Activated T-helper 1 cell treated with Interleukin-2 at 50 U/mL for 16 hours (primary cell): ENCODE measurements around the gene AKR1D1.
"Not testable (repeated sequence)": the region's sequence is repeated elsewhere in the genome, so short reads cannot be mapped to it uniquely, and the experiment has no call there.

ENCODE experiments used
- DNase-seq: peaks from one replicate; pipeline ENCODE4 v3.0.0-alpha.2; 2020; ENCODE audit warnings: low read depth

AKR1D1 gene, protein sequence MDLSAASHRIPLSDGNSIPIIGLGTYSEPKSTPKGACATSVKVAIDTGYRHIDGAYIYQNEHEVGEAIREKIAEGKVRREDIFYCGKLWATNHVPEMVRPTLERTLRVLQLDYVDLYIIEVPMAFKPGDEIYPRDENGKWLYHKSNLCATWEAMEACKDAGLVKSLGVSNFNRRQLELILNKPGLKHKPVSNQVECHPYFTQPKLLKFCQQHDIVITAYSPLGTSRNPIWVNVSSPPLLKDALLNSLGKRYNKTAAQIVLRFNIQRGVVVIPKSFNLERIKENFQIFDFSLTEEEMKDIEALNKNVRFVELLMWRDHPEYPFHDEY

DNA sequence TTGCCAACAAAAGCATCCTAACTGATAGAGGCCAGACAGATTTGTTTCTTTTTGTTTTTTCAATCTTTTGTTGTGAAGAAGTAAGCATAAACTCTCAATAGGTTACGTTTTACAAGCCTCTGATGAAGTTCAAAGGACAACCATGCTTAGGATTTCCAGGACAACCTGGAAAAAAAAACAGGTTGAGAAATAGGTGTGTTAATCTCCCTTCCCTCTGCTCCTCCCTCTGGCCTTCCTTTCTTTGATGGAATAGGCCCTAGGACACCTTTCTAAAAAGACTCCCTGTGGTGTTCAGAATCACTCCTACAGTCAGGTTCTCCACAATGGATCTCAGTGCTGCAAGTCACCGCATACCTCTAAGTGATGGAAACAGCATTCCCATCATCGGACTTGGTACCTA is at the start of gene AKR1D1:
Gene AKR1D1 (plus strand): TSS at position 264 of the 400 bp plus-strand sequence. CDS start 60 bp downstream, at position 324.
- DNase-seq = no peak

DNA sequence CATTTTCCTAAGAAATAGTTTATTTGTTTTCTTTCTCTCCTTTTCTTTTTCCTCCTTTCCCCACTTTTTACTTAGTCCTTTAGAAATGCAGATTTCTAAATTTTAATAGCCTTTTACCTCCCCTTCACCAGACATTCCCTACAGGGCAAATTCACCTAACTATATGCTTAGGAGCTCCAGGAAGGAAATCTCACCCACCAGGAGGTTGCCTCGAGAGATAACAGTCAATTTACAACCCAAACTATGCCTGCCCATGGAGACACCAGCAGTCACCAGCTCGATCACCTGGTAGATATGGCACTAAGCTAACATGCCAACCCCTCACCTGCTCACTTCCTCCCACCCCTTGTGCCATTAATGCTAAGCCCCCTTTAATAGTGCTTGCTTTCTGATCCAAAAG is 49.2 kb upstream of the AKR1D1 start:
- no peak for DNase-seq

DNA sequence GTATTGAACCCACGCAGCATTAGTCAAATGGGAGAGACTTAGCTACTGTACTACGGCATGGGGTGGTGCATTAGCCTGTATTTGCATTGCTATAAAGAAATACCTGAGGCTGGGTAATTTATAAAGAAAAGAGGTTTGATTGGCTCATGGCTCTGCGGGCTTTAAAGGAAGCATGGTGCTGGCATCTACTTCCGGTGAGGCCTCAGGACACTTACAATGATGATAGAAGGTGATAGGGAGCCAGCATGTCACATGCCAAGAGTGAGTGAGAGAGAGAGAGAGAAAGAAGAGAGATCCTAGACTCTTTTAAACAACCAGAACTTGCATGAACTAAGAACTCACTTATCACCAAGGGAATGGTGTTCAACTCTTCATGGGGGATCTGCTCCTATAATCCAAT is 47.1 kb upstream of the AKR1D1 start:
- no peak for DNase-seq

- no peak for DNase-seq
Observed at GRCh38 chr7:138029941-138030340, 46.3 kb upstream of the AKR1D1 start.

DNA sequence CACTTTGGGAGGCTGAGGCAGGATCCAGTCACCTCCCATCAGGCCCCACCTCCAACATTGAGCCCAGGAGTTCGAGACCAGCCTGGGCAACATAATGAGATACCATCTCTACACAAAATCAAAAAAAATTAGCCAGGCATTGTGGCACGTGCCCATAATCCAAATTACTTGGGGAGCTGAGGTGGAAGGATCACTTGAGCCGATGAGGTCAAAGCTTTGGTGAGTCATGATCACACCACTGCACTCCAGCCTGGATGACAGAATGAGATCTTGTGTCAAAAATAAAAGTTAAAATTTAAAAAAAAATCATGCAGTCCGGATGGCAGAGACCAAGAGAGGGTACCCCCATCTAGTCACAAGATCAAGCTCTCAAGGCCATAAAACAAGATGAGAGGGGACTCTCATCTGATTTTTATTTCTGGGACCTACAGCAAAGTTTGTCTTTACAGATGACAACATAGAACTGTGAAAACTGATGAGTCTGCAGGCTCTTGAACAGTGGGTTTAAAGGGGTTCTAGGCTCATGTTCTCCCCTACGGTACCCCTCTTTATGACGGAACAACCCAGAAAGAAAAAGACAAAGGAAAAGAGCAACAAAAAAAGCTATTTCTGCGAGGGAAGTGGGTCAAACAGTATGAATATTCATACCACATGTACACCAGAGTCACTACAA is 45.4 kb upstream of the AKR1D1 start:
- no peak for DNase-seq

GRCh38 chr7:138032186-138032585 is 44.1 kb upstream of the AKR1D1 start:
- DNase-seq = no peak

DNA sequence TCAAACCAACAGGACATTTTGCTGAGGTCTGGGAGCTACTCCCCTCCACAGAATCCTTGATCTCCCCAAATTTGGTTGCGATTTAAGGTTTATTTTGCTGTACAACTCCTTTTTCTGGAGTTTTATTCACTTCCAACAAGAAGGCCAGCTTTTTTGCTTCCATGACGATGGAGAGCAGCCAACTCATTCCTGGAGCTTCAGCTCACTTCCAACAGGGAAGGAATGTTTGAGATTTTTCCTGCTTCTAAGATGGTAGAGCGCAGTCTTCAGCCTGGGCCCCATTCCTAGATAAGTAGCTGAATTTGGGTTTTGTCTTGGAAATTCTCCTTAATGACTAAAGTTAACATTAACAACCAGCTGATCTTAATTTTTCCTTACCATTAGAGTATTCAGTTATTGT is 43.5 kb upstream of the AKR1D1 start:
- no peak for DNase-seq

DNA sequence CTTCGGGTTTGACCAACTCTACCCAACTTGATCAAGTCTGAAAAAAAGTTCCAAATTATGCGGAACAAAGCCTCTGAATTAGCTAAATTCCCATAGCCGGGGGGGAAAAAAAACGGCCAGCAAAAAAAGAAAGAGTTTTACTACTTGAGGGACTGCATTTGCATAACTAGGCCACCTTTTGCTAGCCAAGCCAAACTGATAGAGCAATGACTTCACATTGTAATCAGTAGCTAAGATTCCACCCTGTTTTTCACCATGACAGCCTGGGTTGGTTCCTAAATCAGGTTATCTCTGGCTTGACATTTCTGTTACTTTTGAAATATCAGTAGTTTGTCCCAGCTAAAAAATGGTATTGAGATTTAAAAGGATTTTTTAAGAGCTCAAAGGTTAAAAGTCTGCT is 43.0 kb upstream of the AKR1D1 start:
- DNase-seq = no peak

- DNase-seq = no peak
Observed at GRCh38 chr7:138036135-138036534, 40.1 kb upstream of the AKR1D1 start.

DNA sequence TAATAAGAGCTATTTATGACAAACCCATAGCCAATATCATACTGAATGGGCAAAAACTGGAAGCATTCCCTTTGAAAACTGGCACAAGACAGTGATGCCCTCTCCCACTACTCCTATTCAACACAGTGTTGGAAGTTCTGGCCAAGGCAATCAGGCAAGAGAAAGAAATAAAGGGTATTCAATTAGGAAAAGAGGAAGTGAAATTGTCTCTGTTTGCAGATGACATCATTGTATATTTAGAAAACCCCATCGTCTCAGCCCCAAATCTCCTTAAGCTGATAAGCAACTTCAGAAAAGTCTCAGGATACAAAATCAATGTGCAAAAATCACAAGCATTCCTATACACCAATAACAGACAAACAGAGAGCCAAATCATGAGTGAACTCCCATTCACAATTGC is 36.2 kb upstream of the AKR1D1 start:
- DNase-seq = not testable (repeated sequence)

DNA sequence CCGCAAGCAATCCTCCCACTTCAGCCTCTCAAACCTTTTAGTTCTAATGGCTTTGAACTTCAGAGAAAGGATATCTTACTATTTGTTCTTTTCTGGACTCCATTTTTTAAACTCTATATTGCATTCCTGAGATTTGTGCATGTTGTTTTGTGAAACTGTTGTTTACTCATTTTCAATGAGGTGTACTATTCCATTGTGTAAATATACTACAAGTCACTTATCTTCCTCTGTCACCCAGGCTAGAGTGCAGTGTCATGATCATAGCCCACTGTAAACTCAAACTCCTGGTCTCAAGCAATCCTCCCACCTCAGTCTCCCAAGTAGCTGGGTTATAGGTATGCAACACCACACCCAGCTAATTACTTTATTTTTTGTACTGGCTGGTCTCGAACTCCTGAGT is 31.4 kb upstream of the AKR1D1 start:
- DNase-seq = no peak

DNA sequence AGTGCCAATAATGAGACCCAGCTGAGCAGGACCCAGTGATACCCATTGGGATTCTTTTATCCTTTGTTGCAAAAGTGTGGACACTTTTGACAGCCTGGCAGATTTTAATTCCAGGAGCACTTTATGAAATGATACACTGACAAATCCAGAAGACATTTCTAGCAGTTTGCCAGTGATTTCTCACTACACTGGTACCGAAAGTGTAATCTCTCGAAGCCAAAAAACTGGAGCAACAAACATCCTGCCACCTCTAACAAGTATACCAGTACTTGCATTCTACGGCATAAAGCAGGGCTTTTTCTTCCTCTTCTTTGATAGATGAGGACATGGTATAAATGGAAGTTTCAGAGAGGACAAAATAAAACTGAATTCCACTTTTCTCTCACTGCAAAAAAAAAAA is 28.4 kb upstream of the AKR1D1 start:
- no peak for DNase-seq

DNA sequence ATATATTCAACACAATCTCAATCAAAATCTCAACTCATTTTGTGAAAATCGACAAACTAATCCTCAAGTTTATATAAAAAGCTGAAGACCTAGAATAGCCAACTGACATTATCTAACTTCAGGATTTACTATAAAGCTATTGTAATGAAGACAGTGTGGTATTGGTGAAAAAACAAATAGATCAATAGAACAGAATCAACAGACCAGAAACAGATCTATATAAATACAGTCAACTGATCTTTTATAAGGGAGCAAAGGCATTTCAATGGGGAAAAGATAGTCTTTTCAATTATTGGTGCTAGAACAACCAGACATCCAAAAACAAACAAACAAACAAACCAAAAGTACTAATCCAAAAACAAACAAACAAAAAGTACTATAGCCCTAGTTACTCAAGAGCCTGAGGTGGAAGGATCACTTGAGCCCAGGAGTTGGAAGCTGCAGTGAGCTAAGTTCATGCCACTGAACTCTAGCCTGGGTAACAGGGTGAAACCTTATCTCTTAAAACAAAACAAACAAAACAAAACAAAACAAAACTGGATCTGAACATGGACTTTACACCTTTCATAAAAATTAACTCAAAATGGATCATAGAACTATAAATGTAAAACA is 26.6 kb upstream of the AKR1D1 start:
- no peak for DNase-seq

- not testable (repeated sequence) for DNase-seq
Observed at GRCh38 chr7:138051712-138052247, 24.5 kb upstream of the AKR1D1 start.

DNA sequence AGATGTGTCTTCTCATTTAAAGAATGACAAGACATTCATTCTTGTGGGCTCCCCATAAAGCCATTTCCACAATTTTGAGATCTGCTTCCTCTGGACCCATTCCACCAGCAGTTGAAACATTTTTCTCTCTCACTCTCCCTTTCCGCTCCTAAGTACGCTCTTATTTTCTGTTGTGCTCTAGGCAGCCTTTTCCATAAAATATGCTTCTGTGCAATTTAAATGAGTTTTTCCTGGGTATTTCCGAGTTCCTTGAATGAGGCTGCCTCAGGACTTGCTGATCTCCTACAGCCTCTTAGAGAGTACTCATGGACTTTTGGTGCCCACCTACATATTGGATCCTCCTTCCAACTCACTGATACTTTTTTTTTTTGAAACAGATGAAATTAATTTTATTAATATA is 23.6 kb upstream of the AKR1D1 start:
- DNase-seq = no peak

DNA sequence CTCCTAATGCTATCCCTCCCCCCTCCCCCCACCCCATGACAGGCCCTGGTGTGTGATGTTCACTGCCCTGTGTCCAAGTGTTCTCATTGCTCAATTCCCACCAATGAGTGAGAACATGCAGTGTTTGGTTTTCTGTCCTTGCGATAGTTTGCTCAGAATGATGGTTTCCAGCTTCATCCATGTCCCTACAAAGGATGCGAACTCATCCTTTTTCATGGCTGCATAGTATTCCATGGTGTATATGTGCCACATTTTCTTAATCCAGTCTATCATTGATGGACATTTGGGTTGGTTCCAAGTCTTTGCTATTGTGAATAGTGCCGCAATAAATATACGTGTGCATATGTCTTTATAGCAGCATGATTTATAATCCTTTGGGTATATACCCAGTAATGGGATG is 20.6 kb upstream of the AKR1D1 start:
- DNase-seq = not testable (repeated sequence)

- no peak for DNase-seq
Observed at GRCh38 chr7:138063400-138063799, 12.9 kb upstream of the AKR1D1 start.

DNA sequence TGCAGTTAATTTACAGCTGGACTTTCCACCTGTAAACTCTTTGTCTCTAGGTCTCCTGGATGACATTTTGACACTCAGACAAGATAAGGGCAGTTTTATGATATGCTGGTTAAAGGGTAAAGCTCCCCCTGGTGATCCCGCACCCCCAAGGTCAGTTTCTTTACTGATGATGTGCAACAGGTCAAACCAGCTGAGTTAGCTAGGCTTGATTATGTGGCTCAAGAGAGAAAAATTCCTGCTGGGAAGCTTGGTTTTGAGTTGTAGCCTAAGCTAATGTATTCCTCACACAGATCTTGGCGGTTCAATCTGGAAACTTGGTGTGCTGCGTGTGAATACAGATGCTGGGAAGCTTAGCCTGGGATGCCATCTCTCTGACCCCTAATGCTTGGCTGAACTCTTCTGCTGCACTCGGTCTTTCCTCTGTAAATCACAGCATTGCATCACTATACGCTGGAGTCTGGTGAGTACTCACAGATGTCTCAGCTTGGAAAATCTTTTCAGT is 11.4 kb upstream of the AKR1D1 start:
- DNase-seq = no peak

DNA sequence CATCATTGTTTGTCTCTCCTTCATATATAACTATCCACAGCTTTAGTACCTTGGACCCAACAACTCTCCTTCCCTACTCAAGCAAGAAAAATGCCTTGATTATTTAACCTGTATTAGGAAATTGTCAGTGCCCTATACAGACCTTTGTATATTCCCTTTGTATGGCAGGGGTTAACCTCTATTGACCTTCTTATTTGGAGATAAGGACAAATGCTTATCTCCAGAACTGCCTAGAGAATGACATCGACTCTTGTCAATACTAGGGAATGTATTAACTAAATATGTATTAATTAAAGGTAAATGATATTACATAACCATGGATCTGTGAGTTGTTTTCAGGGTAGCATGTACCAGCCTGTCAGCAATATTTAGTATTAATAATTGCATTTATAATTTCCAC is 10.4 kb upstream of the AKR1D1 start:
- DNase-seq = no peak

GRCh38 chr7:138066954-138067394 is 9.3 kb upstream of the AKR1D1 start:
- DNase-seq = no peak

GRCh38 chr7:138067774-138068173 is 8.5 kb upstream of the AKR1D1 start:
- no peak for DNase-seq

DNA sequence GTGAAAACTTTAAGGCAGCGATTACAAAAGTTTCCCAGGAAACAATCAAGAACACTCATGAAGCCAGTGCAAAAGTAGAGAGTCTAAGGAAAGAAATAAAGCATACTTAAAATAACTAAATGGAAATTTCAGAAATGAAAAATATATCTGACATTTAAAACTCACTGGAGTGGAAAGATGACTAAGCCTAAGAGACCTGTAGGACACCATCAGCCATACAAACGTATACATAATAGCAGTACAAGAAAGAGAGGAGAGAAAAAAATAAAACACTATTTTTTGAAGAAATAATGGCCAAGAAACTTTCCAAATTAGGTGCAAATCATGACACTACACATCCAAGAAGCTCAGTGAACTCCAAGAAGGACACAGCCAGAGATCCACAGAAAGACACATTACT is 5.4 kb upstream of the AKR1D1 start:
- DNase-seq = no peak

- DNase-seq = no peak
Observed at GRCh38 chr7:138072726-138073125, 3.5 kb upstream of the AKR1D1 start.
